Measurements from ENCODE around the gene DOK7. TPM values are rescaled to one million over a fixed set of nuclear protein-coding genes. Genes with fewer than 3 reads are reported as not detected.
"Not testable (repeated sequence)": the region's sequence is repeated elsewhere in the genome, so short reads cannot be mapped to it uniquely, and the experiment has no call there.

DOK7 gene
- polyA plus RNA-seq, 4 donors: 2.0 to 3.4 (median 2.5) TPM

DNA sequence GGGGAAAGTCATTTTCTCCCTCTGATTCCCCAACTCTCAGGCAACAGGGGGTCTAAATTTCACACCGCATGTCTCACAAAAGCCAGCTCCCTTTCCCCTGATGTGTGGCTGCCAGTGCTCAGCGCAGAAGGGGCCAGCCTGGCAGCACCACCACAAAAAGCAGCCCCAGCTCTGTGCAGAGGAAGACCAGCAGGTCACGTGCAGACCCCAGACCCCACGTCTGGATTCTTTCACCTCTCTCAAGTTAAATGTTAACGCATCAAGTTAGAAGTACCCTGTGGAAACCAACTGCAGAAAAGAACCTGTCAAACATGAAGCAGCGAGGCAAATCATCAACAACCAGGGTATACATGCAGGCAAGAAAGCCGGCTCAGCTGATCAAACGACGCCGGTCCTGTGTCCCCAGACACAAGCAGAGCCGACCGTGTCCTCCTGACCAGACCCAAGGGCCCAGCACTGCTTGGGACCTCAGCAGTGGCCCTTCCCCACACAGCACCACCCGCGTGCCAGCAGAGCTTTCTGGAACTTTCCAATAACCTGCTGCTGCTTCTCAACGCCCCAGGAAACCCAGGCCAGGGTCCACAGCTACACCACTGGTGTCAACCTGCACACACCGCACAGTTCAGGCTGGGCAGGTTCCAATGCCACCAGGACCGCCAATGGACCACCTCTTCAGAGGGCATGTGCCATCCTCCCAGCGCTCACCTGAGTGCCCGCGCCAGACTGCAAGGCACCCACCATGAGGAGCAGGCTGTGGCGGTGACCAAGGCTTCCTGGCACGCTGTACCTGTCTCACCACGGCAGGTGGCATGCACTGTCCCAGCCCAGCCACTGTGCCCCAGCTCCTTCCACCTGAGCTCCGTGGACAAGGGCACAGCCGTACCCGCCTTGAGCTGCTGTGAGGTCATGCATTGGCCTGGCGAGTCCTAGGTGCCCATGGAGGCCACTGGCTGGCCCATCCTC lies 65.1 kb downstream of the DOK7 start:
- no peak for DNase-seq (ENCODE audit: low read depth in 4 of 4, low spot score in 2 of 4)

DNA sequence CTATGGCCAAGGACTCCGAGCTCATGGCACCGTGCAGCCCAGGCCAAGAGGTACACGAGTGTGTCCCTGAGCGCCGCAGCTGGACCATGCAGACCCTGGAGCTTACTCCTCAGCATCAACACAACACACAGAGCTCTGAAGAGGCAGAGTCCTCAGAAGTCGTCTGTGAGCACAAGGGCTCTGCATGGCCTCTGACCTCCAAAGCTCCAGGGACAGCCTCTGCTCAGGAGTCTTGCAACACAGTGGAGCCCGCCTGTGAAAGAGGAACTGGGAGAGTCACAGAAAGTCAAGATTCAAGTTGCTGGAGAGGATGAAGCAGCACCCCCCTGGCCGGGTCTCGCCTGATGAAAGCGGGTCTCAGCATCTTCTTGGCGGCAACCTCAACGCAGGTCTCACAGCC lies 66.3 kb downstream of the DOK7 start:
- no peak for DNase-seq (ENCODE audit: low read depth in 4 of 4, low spot score in 2 of 4)

DNA sequence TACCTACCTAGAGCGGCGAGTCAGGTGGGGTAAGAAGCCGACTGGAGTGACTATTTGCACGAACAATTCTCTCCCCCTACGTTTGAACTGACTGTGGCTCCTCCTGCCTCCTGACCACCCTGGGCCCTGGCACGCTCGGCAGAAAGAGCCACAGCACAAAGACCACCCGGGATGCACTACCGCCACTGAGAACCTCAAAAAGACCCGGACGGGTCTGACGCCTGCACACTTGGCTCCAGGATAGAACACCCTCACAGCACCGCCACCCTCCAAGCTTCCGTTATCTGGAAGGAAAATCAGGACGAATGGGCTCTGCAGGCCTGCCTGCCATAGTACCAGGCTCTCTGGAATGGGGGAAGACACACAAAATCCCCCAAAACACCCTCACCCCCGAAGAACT lies 66.9 kb downstream of the DOK7 start:
- DNase-seq (ENCODE audit: low read depth in 4 of 4, low spot score in 2 of 4): no peak

DNA sequence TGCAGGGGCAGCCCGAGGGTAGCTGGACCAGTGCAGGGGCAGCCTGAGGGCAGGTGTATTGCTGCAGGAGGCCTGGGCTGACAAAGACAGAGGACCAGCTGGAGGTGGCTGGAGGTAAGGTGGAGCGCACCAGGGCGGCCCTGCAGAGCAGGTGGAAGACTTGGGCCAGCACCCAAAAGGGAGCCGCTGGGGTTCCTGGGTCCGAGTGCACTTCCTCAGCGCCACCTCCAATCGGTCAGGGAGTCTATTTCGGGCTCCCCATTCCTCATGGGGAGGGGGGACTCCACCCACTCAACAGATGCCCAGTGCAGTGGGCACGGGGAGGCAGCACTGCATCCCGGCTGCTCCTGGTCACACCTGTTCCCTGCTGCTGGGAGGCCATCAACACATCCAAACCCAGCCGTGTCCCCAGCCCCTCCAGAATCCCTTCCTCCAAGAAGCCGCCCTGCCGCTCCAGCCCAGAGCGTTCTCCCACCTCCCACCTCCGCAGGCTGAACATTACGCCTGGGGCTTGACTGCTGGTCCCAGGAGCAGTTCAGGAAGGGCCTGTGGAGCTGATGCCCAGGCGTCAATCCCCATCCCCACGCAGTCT lies 67.7 kb downstream of the DOK7 start:
- DNase-seq (ENCODE audit: low read depth in 4 of 4, low spot score in 2 of 4): no peak

DNA sequence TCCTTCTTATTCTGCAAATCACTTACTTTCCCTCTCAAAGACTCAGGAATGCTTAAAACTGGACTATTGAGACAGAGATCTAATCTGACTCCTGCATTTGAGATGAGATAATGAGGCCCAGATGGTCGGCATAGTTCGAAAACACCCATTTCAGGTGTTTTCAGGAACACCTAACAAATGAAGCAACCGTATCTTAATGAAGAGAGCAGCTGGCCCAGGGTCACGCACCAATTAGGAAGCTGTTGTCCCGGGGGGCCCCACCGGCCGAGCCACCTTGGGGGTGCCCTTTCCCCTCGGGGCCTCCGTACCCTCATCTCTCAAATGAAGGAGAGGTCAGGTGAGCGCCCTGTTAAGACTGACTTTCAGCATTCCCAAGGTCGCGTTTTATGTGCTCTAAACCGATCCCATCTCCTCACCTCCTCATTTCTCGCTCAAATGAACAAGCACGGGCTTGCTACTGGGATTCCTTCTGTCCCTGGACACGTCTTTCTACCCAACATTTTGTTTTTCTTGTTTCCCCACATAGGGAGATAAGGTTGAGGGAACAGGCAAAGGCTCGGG lies 68.3 kb downstream of the DOK7 start:
- DNase-seq (ENCODE audit: low read depth in 4 of 4, low spot score in 2 of 4): no peak

DNA sequence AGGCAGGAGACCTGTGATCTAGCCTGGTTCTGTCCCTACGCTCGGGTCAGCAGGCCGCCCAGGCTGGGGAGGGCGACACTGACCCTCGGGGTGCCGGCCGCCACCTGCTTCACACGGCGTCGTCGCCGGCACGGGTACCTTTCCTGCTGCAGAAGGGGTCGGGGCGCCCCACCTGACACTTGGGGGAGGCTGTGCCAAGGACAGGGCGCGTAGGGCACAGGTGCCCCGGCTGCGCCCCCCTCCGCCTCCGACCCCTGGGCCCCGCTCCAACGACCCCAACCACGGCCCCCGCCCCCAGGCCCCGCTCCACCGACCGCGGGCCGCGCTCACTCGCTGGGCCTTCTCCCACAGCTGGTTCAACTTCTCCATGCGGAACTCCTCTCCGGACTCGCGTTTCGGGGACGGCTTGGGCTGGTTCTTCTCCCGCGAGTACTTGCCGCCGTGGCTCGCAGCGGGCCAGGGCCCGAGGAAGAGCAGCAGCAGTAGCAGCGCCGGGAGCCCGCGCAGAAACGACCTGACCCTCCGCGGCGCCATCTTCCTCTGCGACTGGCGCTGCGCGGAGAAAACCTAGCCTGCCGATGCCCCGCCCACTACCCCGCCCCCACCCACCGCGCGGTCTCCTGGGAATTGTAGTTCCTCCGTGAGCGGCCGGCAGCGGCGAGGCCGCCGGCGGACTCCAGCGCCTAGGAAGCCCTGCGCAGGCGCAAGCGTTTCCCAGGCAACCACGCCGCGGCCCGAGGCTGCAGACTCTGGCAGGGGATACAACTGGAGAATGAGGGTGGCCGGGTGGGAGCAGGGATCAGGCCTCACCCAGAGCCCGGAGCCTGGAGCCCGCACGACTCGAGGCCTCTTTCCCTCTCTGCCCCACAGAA lies 69.0 kb downstream of the DOK7 start, which contains the start of gene LRPAP1:
Gene LRPAP1 (minus strand): TSS at position 544 of the 872 bp plus-strand sequence. CDS start 10 bp downstream, at position 534.
- DNase-seq (ENCODE audit: low read depth in 4 of 4, low spot score in 2 of 4): peak; percentile 63 to 92 (median 84)

DNA sequence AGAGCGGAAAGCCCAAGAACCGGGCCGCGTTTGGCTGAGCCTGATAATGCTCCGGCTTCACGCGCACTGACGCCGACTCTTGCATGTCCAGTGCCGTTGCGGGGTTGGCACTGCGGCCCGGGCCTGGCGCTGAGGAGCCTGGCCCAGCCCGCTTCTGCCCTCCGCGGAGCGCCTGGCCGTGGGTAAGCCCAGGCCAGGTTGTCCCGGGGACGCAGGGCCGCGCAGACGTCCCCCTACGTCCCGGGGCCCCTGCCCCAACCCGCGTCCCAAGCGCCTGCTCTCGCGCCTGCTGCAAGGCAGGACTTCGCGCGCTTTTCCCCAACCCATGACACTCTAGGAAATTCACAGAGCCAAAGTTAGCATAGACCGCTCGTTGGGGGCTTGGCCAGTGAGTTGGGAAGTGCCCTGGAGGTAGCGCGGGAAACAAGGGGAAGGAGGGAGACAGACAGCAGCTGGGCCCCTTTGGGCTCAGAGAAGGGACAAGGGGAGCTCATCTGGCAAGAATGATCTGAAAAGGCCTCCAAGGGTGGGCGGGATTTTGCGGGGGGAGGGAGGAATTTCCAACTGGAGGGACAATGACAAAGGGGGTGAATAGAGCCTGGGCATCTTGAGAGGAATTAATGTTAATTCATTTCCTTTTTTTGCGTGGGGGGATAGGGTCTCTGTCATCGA lies 69.8 kb downstream of the DOK7 start:
- DNase-seq (ENCODE audit: low read depth in 4 of 4, low spot score in 2 of 4): no peak

DNA sequence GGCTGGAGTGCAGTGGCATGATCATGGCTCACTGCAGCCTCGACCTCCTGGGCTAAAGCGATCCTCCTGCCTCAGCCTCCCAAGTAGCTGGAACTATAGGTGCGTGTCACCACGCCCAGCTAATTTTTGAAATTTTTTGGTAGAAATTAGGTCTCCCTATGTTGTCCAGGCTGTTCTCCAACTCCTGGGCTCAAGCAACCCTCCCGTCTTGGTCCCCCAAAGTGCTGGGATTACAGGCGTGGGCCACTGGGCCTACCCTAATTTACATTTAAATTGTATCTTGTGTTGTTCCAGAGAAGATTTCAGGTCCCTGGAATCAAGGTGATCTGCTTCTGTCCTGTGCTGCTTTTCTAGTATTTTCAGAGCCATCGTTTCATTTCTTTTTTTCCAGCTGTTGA lies 70.3 kb downstream of the DOK7 start:
- no peak for DNase-seq (ENCODE audit: low read depth in 4 of 4, low spot score in 2 of 4)

GRCh38 chr4:3535812-3536211 lies 72.7 kb downstream of the DOK7 start:
- DNase-seq (ENCODE audit: low read depth in 4 of 4, low spot score in 2 of 4): not testable (repeated sequence)

GRCh38 chr4:3538906-3539305 lies 75.8 kb downstream of the DOK7 start:
- not testable (repeated sequence) for DNase-seq (ENCODE audit: low read depth in 4 of 4, low spot score in 2 of 4)

DNA sequence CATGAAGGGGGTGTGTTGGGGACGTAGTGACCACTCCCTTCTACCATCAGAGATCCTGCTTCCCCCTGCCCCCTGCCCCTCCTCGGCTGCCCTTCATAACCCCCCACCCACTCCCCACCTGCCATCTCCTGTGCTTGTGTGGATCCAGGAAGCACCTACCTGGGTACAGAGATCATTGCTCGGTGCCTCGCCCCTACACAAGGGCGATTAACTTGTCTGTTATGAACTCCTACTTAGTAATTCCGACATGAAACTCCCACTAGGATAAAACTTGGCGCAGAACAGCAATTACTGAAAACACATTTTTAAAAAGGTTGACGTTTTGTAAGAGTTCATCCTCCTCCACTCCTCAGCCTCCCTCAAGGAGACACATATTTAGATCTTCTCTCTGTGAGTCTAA lies 80.3 kb downstream of the DOK7 start:
- DNase-seq (ENCODE audit: low read depth in 4 of 4, low spot score in 2 of 4): not testable (repeated sequence)

Other genes with a start within 250 kb of the DOK7 start
- gene MSANTD1, start 214.1 kb upstream of the DOK7 start, polyA plus RNA-seq (ENCODE audit: insufficient read length in 4 of 4): 1 to 10 TPM in 1 of 4 donors, under 1 TPM in 3; 0.21 to 1.2 (median 0.60) TPM
- 10 to 100 TPM; 31.4 to 64.4 (median 50.5) TPM for gene RGS12, start 170.3 kb upstream of the DOK7 start, polyA plus RNA-seq (ENCODE audit: insufficient read length in 4 of 4)
- 1 to 10 TPM in 3 of 4 donors, under 1 TPM in 1; 0.78 to 4.1 (median 1.7) TPM for gene HGFAC, start 21.3 kb upstream of the DOK7 start, polyA plus RNA-seq (ENCODE audit: insufficient read length in 4 of 4)
- gene LRPAP1, start 69.1 kb downstream of the DOK7 start, polyA plus RNA-seq (ENCODE audit: insufficient read length in 4 of 4): 100 to 1,000 TPM; 188 to 268 (median 218) TPM

Measured in left renal cortex interstitium (tissue), 4 donors.